ENCODE measurements around the gene RPL36.

RPL36 gene

GRCh38 chr19:5674714-5675113 lies 15.4 kb upstream of the RPL36 start:
- no peak overlapping the region for H2AFZ ChIP-seq (ENCODE audit: low read length)
- DNase-seq: no peak
- H3K9me2 ChIP-seq (replicated peaks; ENCODE audit: insufficient read depth, low read length): no peaks in the 10 kb centered on the region
- H3K9ac ChIP-seq (ENCODE audit: low read length): no peak overlapping the region
- no peak for TF ChIP-seq EZH2 (optimal IDR thresholded peaks at IDR 0.05; ENCODE audit: low read depth, low read length)
- TF ChIP-seq CTCF (IDR thresholded peaks at IDR 0.05; ENCODE audit: low read length): no peak
- no peak for TF ChIP-seq EZH2phosphoT487 (IDR thresholded peaks at IDR 0.05; ENCODE audit: low read length)
- H3K27ac ChIP-seq (ENCODE audit: low read length): no peak overlapping the region
- peaks cover under 1% of the 10 kb centered on the region; the same call in 1 of the 2 replicates for H3F3A ChIP-seq (ENCODE audit: insufficient read depth, low read length)
- no peaks in the 10 kb centered on the region for H3K36me3 ChIP-seq (replicated peaks; ENCODE audit: insufficient read depth, low read length)
- H3K9me3 ChIP-seq (replicated peaks; ENCODE audit: insufficient read depth, low read length): no peaks in the 10 kb centered on the region
- no peak overlapping the region for H3K4me3 ChIP-seq (ENCODE audit: low read length)
- no peaks in the 10 kb centered on the region for H4K20me1 ChIP-seq (ENCODE audit: insufficient read depth, low read length)
- H3K27me3 ChIP-seq (replicated peaks; ENCODE audit: insufficient read depth, low read length): no peaks in the 10 kb centered on the region
- peaks cover 7% of the 10 kb centered on the region for H3K79me2 ChIP-seq (ENCODE audit: low read length)
- peaks cover 4% of the 10 kb centered on the region; the same call in 1 of the 2 replicates for H3K4me1 ChIP-seq (ENCODE audit: low read length)
- no peak overlapping the region for H3K4me2 ChIP-seq (ENCODE audit: low read depth, low read length)

GRCh38 chr19:5676105-5676771 lies 13.9 kb upstream of the RPL36 start:
- Histone ChIP-seq H3K9me2 (replicated peaks; ENCODE audit: insufficient read depth, low read length) (no peaks in the 10 kb centered on the region), H2AFZ (ENCODE audit: low read length) (no peak overlapping the region), H3K4me2 (ENCODE audit: low read depth, low read length) (no peak overlapping the region), H3K27me3 (replicated peaks; ENCODE audit: insufficient read depth, low read length) (no peaks in the 10 kb centered on the region), H3K27ac (ENCODE audit: low read length) (no peak overlapping the region), H3K4me3 (ENCODE audit: low read length) (no peak overlapping the region), H3K9me3 (replicated peaks; ENCODE audit: insufficient read depth, low read length) (no peaks in the 10 kb centered on the region), H3K36me3 (replicated peaks; ENCODE audit: insufficient read depth, low read length) (no peaks in the 10 kb centered on the region), H3K4me1 (ENCODE audit: low read length) (peaks cover 7% of the 10 kb centered on the region), H3K79me2 (ENCODE audit: low read length) (peaks cover 13% of the 10 kb centered on the region), H3K9ac (ENCODE audit: low read length) (no peak overlapping the region), H3F3A (ENCODE audit: insufficient read depth, low read length) (no peaks in the 10 kb centered on the region), H4K20me1 (ENCODE audit: insufficient read depth, low read length) (no peaks in the 10 kb centered on the region)
- DNase-seq: peak; percentile 3
- TF ChIP-seq EZH2phosphoT487 (IDR thresholded peaks at IDR 0.05; ENCODE audit: low read length): no peak
- no peak for TF ChIP-seq EZH2 (optimal IDR thresholded peaks at IDR 0.05; ENCODE audit: low read depth, low read length)
- TF ChIP-seq CTCF (IDR thresholded peaks at IDR 0.05; ENCODE audit: low read length): no peak

- no peak overlapping the region for H3K27ac ChIP-seq (ENCODE audit: low read length)
- no peak overlapping the region for H3K4me3 ChIP-seq (ENCODE audit: low read length)
- peak; percentile 5 for DNase-seq
- peaks cover 2% of the 10 kb centered on the region; the same call in 1 of the 2 replicates for H3K27me3 ChIP-seq (replicated peaks; ENCODE audit: insufficient read depth, low read length)
- no peak overlapping the region for H3K4me2 ChIP-seq (ENCODE audit: low read depth, low read length)
- H3K9me3 ChIP-seq (replicated peaks; ENCODE audit: insufficient read depth, low read length): no peaks in the 10 kb centered on the region
- H3K36me3 ChIP-seq (replicated peaks; ENCODE audit: insufficient read depth, low read length): no peaks in the 10 kb centered on the region
- H3K4me1 ChIP-seq (ENCODE audit: low read length): peaks cover 7% of the 10 kb centered on the region
- TF ChIP-seq CTCF (IDR thresholded peaks at IDR 0.05; ENCODE audit: low read length) (no peak), EZH2 (optimal IDR thresholded peaks at IDR 0.05; ENCODE audit: low read depth, low read length) (no peak), EZH2phosphoT487 (IDR thresholded peaks at IDR 0.05; ENCODE audit: low read length) (no peak)
- H3K9ac ChIP-seq (ENCODE audit: low read length): no peak overlapping the region
- H3K9me2 ChIP-seq (replicated peaks; ENCODE audit: insufficient read depth, low read length): no peaks in the 10 kb centered on the region
- H2AFZ ChIP-seq (ENCODE audit: low read length): no peak overlapping the region
- no peaks in the 10 kb centered on the region for H4K20me1 ChIP-seq (ENCODE audit: insufficient read depth, low read length)
- H3K79me2 ChIP-seq (ENCODE audit: low read length): peaks cover 13% of the 10 kb centered on the region
- no peaks in the 10 kb centered on the region for H3F3A ChIP-seq (ENCODE audit: insufficient read depth, low read length)
Measured at GRCh38 chr19:5676772-5677105, 13.4 kb upstream of the RPL36 start.
